Endodermal cell (in vitro differentiated cells): Measurements from ENCODE around the gene CSNK1G3. TPM values are rescaled to one million over a fixed set of nuclear protein-coding genes. Genes with fewer than 3 reads are reported as not detected.
A peak's percentile ranks its signal among the peaks of the same experiment; 100 is the strongest.

ENCODE experiments used
- DNase-seq: peaks from one replicate; pipeline ENCODE4 v3.0.0-alpha.2; 2017
- H3K27ac ChIP-seq: 2 replicates; pipeline ENCODE4 v1.5.1; 2013; ENCODE audit warnings: mild to moderate bottlenecking, low read depth, low read length, moderate library complexity
- H3K27me3 ChIP-seq: 2 replicates; pipeline ENCODE4 v1.6.1; 2013; ENCODE audit warnings: mild to moderate bottlenecking, low read length, moderate library complexity; ENCODE audit not compliant: insufficient read depth, control insufficient read depth, poor library complexity, severe bottlenecking
- H3K36me3 ChIP-seq: 2 replicates; pipeline ENCODE4 v1.7.0; 2013; ENCODE audit warnings: mild to moderate bottlenecking, low read length, moderate library complexity; ENCODE audit not compliant: control insufficient read depth, insufficient read depth
- H3K4me1 ChIP-seq: one replicate; pipeline ENCODE4 v1.7.0; 2013; ENCODE audit warnings: low read length; ENCODE audit not compliant: control insufficient read depth, insufficient read depth
- H3K4me3 ChIP-seq: 2 replicates; pipeline ENCODE4 v1.5.1; 2013; ENCODE audit warnings: mild to moderate bottlenecking, low read length, moderate library complexity
- H3K9ac ChIP-seq: 2 replicates; pipeline ENCODE4 v1.6.1; 2013; ENCODE audit warnings: mild to moderate bottlenecking, low read length, moderate library complexity; ENCODE audit not compliant: poor library complexity, severe bottlenecking; ENCODE audit errors: extremely low read depth
- H3K9me3 ChIP-seq: 2 replicates; pipeline ENCODE4 v1.6.1; 2013; ENCODE audit warnings: mild to moderate bottlenecking, low read length, moderate library complexity; ENCODE audit not compliant: control insufficient read depth
- H3K27ac Mint-ChIP-seq: 2 replicates; pipeline ENCODE4 v1.8.0; 2020; ENCODE audit warnings: mixed read lengths
- H3K27me3 Mint-ChIP-seq: 2 replicates; pipeline ENCODE4 v1.8.0; 2021; ENCODE audit warnings: mild to moderate bottlenecking, mixed read lengths; ENCODE audit not compliant: insufficient read depth
- H3K36me3 Mint-ChIP-seq: 2 replicates; pipeline ENCODE4 v1.8.0; 2020; ENCODE audit warnings: low read depth, mixed read lengths
- H3K4me1 Mint-ChIP-seq: 2 replicates; pipeline ENCODE4 v1.8.0; 2020; ENCODE audit warnings: mixed read lengths
- H3K4me3 Mint-ChIP-seq: 2 replicates; pipeline ENCODE4 v1.8.0; 2020; ENCODE audit warnings: mild to moderate bottlenecking, moderate library complexity, mixed read lengths
- H3K9me3 Mint-ChIP-seq: 2 replicates; pipeline ENCODE4 v1.8.0; 2020; ENCODE audit warnings: mild to moderate bottlenecking, mixed read lengths
- CTCF ChIP-seq: fragments of 200-600 bp; sonication (generic); conservative IDR thresholded peaks from 2 replicates; pipeline ENCODE4 v1.5.0; 2021; ENCODE audit warnings: antibody characterized with exemption, mild to moderate bottlenecking
- WGBS, 2 experiments: methylation state at CpG; one replicate each; pipeline versions ENCODE4 v1.1.5 to v1.1.7; 2013; ENCODE audit warnings: missing lambda C conversion rate in 2 of 2, mixed read lengths in 1 of 2; ENCODE audit not compliant: insufficient coverage in 1 of 2, insufficient read length in 1 of 2; 5-methylcytosine and 5-hydroxymethylcytosine counted together
- total RNA-seq, 2 donors: library from RNA; stranded (reverse); fragmentation: NEBNext Ultra II Directional in 1 of 2; extraction: Animal tissue kit (Norgen Biotek cat#: 25700) in 1 of 2; gene quantifications; 2 replicates in 1 of 2; 3 replicates in 1 of 2; pipeline ENCODE4 v1.2.1, GENCODE V29; 2021

The CSNK1G3 gene
- total RNA-seq, 2 donors from 2014 or later: 47.5 to 48.4 TPM

GRCh38 chr5:123528065-123528464 is 16.1 kb downstream of the CSNK1G3 start:
- Histone ChIP-seq H3K4me3 (no peak overlapping the region), H3K9ac (no peak overlapping the region), H3K27me3 (no peaks in the 10 kb centered on the region), H3K9me3 (no peaks in the 10 kb centered on the region), H3K36me3 (no peaks in the 10 kb centered on the region), H3K4me1 (no peaks in the 10 kb centered on the region), H3K27ac (no peak overlapping the region)
- H3K36me3 Mint-ChIP-seq: peaks cover 5% of the 10 kb centered on the region
- no peak for TF ChIP-seq CTCF
- peaks cover 2% of the 10 kb centered on the region for H3K9me3 Mint-ChIP-seq
- H3K4me3 Mint-ChIP-seq: no peak overlapping the region
- H3K27me3 Mint-ChIP-seq: no peaks in the 10 kb centered on the region
- DNase-seq: no peak
- no peak overlapping the region for H3K27ac Mint-ChIP-seq
- H3K4me1 Mint-ChIP-seq: no peaks in the 10 kb centered on the region

DNA sequence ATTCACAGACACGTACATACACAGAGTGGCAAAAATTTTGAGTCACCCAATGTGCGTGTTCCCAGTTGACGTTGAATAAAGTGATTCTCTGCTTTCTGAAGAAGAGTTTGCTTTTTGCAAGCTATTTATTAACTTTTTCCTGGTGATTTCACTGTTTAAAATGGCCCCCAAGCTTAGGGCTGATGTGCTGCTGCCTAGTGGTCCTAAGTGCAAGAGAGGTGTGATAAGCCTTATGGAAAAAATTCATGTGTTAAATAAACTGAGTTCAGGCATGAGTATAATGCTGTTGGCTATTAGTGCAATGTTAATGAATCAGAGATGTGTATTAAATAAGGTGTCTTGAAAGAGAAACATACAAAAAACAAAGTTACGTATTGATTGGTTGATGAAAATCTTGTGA is 16.9 kb downstream of the CSNK1G3 start:
- no peak overlapping the region for H3K4me3 ChIP-seq
- DNase-seq: no peak
- no peak overlapping the region for H3K27ac ChIP-seq
- WGBS, 2 experiments: 96 to 97% methylated on average over 4 of the region's 4 CpGs
- H3K9ac ChIP-seq: no peak overlapping the region
- Mint-ChIP-seq H3K4me3 (no peak overlapping the region), H3K36me3 (peaks cover 5% of the 10 kb centered on the region), H3K9me3 (peaks cover 2% of the 10 kb centered on the region), H3K27me3 (no peaks in the 10 kb centered on the region), H3K4me1 (no peaks in the 10 kb centered on the region), H3K27ac (no peak overlapping the region)
- H3K9me3 ChIP-seq: no peaks in the 10 kb centered on the region
- H3K36me3 ChIP-seq: no peaks in the 10 kb centered on the region
- no peaks in the 10 kb centered on the region for H3K4me1 ChIP-seq
- H3K27me3 ChIP-seq: no peaks in the 10 kb centered on the region
- TF ChIP-seq CTCF: peak; percentile 23

DNA sequence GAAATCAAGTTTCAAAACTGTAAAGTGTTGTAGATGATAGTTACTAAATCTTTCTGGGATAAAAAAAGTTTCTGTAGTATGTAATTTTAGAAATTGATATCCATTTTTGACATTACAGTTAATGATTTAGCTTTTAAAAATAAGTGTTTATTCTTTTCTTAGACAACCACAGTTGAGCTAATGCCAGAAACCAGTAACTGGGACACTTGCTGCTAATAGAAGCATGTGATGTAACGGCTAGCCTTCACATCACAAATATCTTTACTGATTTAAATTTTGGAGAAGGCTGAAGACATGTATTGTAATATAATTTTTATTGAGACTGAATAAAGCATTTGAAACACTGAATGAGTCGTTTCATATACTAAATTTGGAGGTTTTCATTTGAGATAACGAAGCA is 18.8 kb downstream of the CSNK1G3 start:
- Histone ChIP-seq H3K9ac (no peak overlapping the region), H3K4me3 (no peak overlapping the region), H3K27ac (no peak overlapping the region), H3K36me3 (no peaks in the 10 kb centered on the region), H3K27me3 (no peaks in the 10 kb centered on the region), H3K4me1 (no peaks in the 10 kb centered on the region), H3K9me3 (no peaks in the 10 kb centered on the region)
- Mint-ChIP-seq H3K4me3 (no peak overlapping the region), H3K27ac (no peak overlapping the region), H3K4me1 (no peaks in the 10 kb centered on the region), H3K27me3 (no peaks in the 10 kb centered on the region), H3K9me3 (no peaks in the 10 kb centered on the region), H3K36me3 (peaks cover 3% of the 10 kb centered on the region)
- 97 to 100% methylated on average over 1 to 3 of the region's 3 CpGs for WGBS, 2 experiments
- no peak for DNase-seq
- no peak for TF ChIP-seq CTCF
